Neural progenitor cell (in vitro differentiated cells): ENCODE measurements around the gene PRPF31. TPM values are rescaled to one million over a fixed set of nuclear protein-coding genes. Genes with fewer than 3 reads are reported as not detected.

ENCODE experiments used
- DNase-seq: peaks from one replicate; pipeline ENCODE4 v3.0.0-alpha.2; 2016; ENCODE audit warnings: low spot score
- H2AFZ ChIP-seq: fragments of 200-600 bp; sonication (generic); replicated peaks from 2 replicates; pipeline ENCODE4 v1.6.1; 2016; ENCODE audit warnings: antibody characterized with exemption
- H3F3A ChIP-seq: fragments of 200-600 bp; sonication (generic); 2 replicates; pipeline ENCODE4 v1.6.1; 2016; ENCODE audit warnings: antibody characterized with exemption, low read depth
- H3K27ac ChIP-seq: fragments of 200-600 bp; sonication (generic); 2 replicates; pipeline ENCODE4 v1.5.1; 2016; ENCODE audit warnings: mild to moderate bottlenecking
- H3K27me3 ChIP-seq: fragments of 200-600 bp; sonication (generic); 2 replicates; pipeline ENCODE4 v1.6.1; 2016; ENCODE audit warnings: mild to moderate bottlenecking, moderate library complexity
- H3K36me3 ChIP-seq: fragments of 200-600 bp; sonication (generic); 2 replicates; pipeline ENCODE4 v1.5.1; 2016
- H3K4me1 ChIP-seq: fragments of 200-600 bp; sonication (generic); 2 replicates; pipeline ENCODE4 v1.6.1; 2016; ENCODE audit warnings: mixed run types
- H3K4me2 ChIP-seq: fragments of 200-600 bp; sonication (generic); 2 replicates; pipeline ENCODE4 v1.6.1; 2016
- H3K4me3 ChIP-seq: fragments of 200-600 bp; sonication (generic); 2 replicates; pipeline ENCODE4 v1.5.1; 2016
- H3K79me2 ChIP-seq: fragments of 200-600 bp; sonication (generic); 2 replicates; pipeline ENCODE4 v1.6.1; 2016; ENCODE audit warnings: low read depth
- H3K9ac ChIP-seq: fragments of 200-600 bp; sonication (generic); 2 replicates; pipeline ENCODE4 v1.6.1; 2016
- H3K9me3 ChIP-seq: fragments of 200-600 bp; sonication (generic); 2 replicates; pipeline ENCODE4 v1.5.1; 2016; ENCODE audit warnings: low read depth
- H4K20me1 ChIP-seq: fragments of 200-600 bp; sonication (generic); 2 replicates; pipeline ENCODE4 v1.6.1; 2016; ENCODE audit warnings: low read depth
- H3K27ac Mint-ChIP-seq: 3 replicates; pipeline ENCODE4 v1.8.0; 2021; ENCODE audit warnings: mixed read lengths
- H3K27me3 Mint-ChIP-seq: 2 replicates; pipeline ENCODE4 v1.8.0; 2022; ENCODE audit warnings: low read depth, mild to moderate bottlenecking, inconsistent platforms, moderate library complexity, mixed read lengths; ENCODE audit not compliant: insufficient read depth
- H3K36me3 Mint-ChIP-seq: 3 replicates; pipeline ENCODE4 v1.8.0; 2021; ENCODE audit warnings: mixed read lengths
- H3K4me1 Mint-ChIP-seq: 3 replicates; pipeline ENCODE4 v1.8.0; 2021; ENCODE audit warnings: mixed read lengths
- H3K4me3 Mint-ChIP-seq: 3 replicates; pipeline ENCODE4 v1.8.0; 2021; ENCODE audit warnings: mild to moderate bottlenecking, moderate library complexity, mixed read lengths
- H3K9me3 Mint-ChIP-seq: 3 replicates; pipeline ENCODE4 v1.8.0; 2020; ENCODE audit warnings: mixed read lengths
- EZH2 ChIP-seq: fragments of 200-600 bp; sonication (generic); IDR thresholded peaks from 2 replicates; pipeline ENCODE4 v1.6.1; 2017; ENCODE audit warnings: antibody characterized with exemption, mild to moderate bottlenecking, moderate library complexity
- EZH2phosphoT487 ChIP-seq: fragments of 200-600 bp; sonication (generic); IDR thresholded peaks from 2 replicates; pipeline ENCODE4 v1.6.1; 2017; ENCODE audit warnings: antibody characterized with exemption
- total RNA-seq: library from RNA; depleted of rRNA; stranded (reverse); fragments of >200 nt; gene quantifications from 2 replicates; pipeline ENCODE4 v1.2.3, GENCODE V29; 2015; ENCODE audit warnings: low replicate concordance
- TF ChIP-seq, protein P1 (sequence below): fragments of 200-600 bp; sonication (generic); IDR thresholded peaks from 2 replicates; pipeline ENCODE4 v1.5.1; 2017; ENCODE audit warnings: antibody characterized with exemption, mild to moderate bottlenecking

PRPF31 gene
- total RNA-seq, 1 donor from 2014 or later = 64.4 TPM

DNA sequence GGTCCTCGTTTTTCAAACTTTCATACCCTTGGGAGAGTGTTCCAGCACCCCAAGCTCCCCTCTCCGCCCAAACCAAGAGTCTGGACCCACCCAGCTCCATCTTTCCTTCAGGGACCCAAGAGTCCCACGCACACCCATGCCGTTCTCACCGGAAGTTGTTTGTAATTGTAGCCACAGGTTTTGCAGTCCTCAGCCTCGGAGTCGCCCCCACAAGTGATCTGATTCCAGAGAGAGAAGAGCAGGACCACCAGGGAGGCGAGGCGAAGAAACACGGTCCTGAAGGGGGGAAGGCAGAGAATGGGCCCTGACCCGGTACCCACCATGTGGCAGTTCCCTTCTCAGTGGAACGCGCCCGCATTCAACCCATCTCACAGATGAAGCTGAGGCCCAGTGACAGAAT lies 47.3 kb downstream of the PRPF31 start:
- Histone ChIP-seq H3K27me3 (peaks cover 39% of the 10 kb centered on the region), H2AFZ (no peak overlapping the region), H3K36me3 (no peaks in the 10 kb centered on the region), H3K9ac (no peak overlapping the region), H3K4me3 (no peak overlapping the region), H3K4me1 (peaks cover 4% of the 10 kb centered on the region), H3K4me2 (no peak overlapping the region), H3F3A (peaks cover 21% of the 10 kb centered on the region), H3K79me2 (peaks cover 9% of the 10 kb centered on the region), H3K9me3 (no peaks in the 10 kb centered on the region), H4K20me1 (peaks cover 2% of the 10 kb centered on the region), H3K27ac (no peak overlapping the region)
- Mint-ChIP-seq H3K4me3 (no peak overlapping the region), H3K27me3 (peaks cover 12% of the 10 kb centered on the region), H3K36me3 (peaks cover 13% of the 10 kb centered on the region), H3K27ac (peak overlapping the region; percentile 22), H3K4me1 (peaks cover 22% of the 10 kb centered on the region), H3K9me3 (peaks cover 34% of the 10 kb centered on the region)
- DNase-seq = no peak
- TF ChIP-seq, protein P1, sequence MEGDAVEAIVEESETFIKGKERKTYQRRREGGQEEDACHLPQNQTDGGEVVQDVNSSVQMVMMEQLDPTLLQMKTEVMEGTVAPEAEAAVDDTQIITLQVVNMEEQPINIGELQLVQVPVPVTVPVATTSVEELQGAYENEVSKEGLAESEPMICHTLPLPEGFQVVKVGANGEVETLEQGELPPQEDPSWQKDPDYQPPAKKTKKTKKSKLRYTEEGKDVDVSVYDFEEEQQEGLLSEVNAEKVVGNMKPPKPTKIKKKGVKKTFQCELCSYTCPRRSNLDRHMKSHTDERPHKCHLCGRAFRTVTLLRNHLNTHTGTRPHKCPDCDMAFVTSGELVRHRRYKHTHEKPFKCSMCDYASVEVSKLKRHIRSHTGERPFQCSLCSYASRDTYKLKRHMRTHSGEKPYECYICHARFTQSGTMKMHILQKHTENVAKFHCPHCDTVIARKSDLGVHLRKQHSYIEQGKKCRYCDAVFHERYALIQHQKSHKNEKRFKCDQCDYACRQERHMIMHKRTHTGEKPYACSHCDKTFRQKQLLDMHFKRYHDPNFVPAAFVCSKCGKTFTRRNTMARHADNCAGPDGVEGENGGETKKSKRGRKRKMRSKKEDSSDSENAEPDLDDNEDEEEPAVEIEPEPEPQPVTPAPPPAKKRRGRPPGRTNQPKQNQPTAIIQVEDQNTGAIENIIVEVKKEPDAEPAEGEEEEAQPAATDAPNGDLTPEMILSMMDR = no peak
- TF ChIP-seq EZH2phosphoT487 (no peak), EZH2 (no peak)

DNA sequence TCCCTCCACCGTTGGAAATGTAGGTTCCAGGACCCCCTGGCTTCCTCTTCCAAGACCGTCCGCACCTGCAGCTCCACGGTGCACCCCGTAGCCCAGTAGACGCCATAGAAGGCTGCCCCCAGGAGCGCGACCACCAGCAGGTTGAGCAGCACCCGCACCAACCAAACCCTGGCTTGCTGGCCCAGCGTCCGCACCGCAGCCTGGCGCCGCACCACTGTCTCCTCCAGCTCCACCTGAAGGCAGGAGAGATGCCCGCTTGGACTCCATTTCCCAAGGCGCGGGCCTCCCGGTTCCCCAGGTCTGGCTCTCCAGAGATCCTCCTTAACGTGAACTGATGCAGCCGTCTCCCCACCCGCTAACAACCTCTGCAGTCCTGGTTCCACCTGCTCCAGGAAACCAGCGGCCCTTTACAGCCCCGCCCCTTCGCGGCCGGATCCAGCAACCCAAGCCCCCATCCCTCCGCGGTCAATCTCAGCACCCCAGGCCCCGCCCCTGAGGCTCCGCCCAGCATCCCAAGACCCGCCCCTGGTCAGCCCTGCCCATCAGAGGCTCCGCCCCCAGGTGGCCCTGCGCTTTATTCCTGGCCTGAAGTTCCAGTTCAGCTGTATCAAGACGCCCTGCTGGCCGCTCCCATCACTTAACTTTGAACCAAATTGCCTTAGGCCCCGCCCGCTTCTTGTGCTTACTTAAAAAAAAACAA lies 49.0 kb downstream of the PRPF31 start:
- Histone ChIP-seq H4K20me1 (no peaks in the 10 kb centered on the region), H3K27ac (no peak overlapping the region), H3K36me3 (no peaks in the 10 kb centered on the region), H3K4me2 (no peak overlapping the region), H3K9ac (no peak overlapping the region), H3K9me3 (no peaks in the 10 kb centered on the region), H3K27me3 (peaks cover 39% of the 10 kb centered on the region), H3K4me1 (no peaks in the 10 kb centered on the region), H2AFZ (no peak overlapping the region), H3K4me3 (no peak overlapping the region), H3K79me2 (no peaks in the 10 kb centered on the region), H3F3A (peaks cover 14% of the 10 kb centered on the region)
- no peak overlapping the region for H3K4me3 Mint-ChIP-seq
- TF ChIP-seq EZH2phosphoT487 (no peak), EZH2 (no peak)
- TF ChIP-seq, protein P1 = no peak
- peaks cover 34% of the 10 kb centered on the region for H3K9me3 Mint-ChIP-seq
- DNase-seq = peak; percentile 71
- H3K4me1 Mint-ChIP-seq = peaks cover 18% of the 10 kb centered on the region
- H3K36me3 Mint-ChIP-seq = peaks cover 13% of the 10 kb centered on the region
- peaks cover 14% of the 10 kb centered on the region for H3K27me3 Mint-ChIP-seq
- H3K27ac Mint-ChIP-seq = no peak overlapping the region

DNA sequence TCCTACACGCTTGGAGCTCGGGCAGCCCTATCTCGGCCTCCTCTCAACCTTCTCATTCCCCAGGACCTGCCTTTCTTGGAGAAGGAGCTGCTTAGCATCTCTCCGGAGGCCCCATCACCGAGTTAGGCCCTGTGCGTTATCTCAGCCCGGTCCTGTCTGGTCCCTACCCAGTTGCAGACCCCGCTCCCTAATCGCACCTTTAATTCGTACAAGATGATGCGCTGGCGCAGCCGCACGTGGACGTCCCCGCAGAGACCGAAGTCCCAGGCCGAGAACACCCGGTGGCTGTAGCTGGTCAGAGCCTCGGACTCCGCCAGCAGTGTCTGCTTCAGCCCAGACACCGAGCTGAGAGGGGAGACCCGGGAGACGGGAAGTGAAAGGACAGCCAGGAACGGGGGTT lies 49.7 kb downstream of the PRPF31 start:
- H3K36me3 Mint-ChIP-seq = peaks cover 13% of the 10 kb centered on the region
- Histone ChIP-seq H3K4me2 (no peak overlapping the region), H3K79me2 (no peaks in the 10 kb centered on the region), H3K27me3 (peaks cover 39% of the 10 kb centered on the region), H3K9ac (no peak overlapping the region), H3F3A (peaks cover 12% of the 10 kb centered on the region), H3K9me3 (no peaks in the 10 kb centered on the region), H3K4me3 (no peak overlapping the region), H4K20me1 (no peaks in the 10 kb centered on the region), H3K36me3 (no peaks in the 10 kb centered on the region), H3K4me1 (no peaks in the 10 kb centered on the region), H2AFZ (no peak overlapping the region), H3K27ac (no peak overlapping the region)
- no peak overlapping the region for H3K4me3 Mint-ChIP-seq
- TF ChIP-seq, protein P1 = no peak
- DNase-seq = no peak
- no peak overlapping the region for H3K27ac Mint-ChIP-seq
- peaks cover 30% of the 10 kb centered on the region for H3K9me3 Mint-ChIP-seq
- H3K27me3 Mint-ChIP-seq = peaks cover 17% of the 10 kb centered on the region
- peaks cover 13% of the 10 kb centered on the region for H3K4me1 Mint-ChIP-seq
